PFSK-1 (cell line): ENCODE measurements around the gene PLA2G4A.

Experiments used
- FOXP2 ChIP-seq: optimal IDR thresholded peaks from 2 replicates; pipeline ENCODE3; 2011; ENCODE audit warnings: borderline replicate concordance, control low read depth, inconsistent platforms; ENCODE audit not compliant: insufficient read depth; ENCODE audit errors: extremely low read length, extremely low read depth
- POLR2AphosphoS5 ChIP-seq: IDR thresholded peaks from 2 replicates; pipeline ENCODE4 v1.6.1; 2012; ENCODE audit warnings: low read depth, mild to moderate bottlenecking, control low read depth, low read length, moderate library complexity
- REST ChIP-seq, 2 experiments: IDR thresholded peaks; 2 replicates each; pipeline versions ENCODE4 v1.6.1 to v1.8.0; 2011 to 2012; ENCODE audit warnings: low read depth in 2 of 2, low read length in 2 of 2, control low read depth in 1 of 2, inconsistent platforms in 1 of 2, mild to moderate bottlenecking in 1 of 2, moderate library complexity in 1 of 2; ENCODE audit not compliant: insufficient read depth in 1 of 2
- SIN3A ChIP-seq: IDR thresholded peaks from 2 replicates; pipeline ENCODE4 v1.6.1; 2012; ENCODE audit warnings: mild to moderate bottlenecking, low read length, moderate library complexity, borderline replicate concordance; ENCODE audit not compliant: insufficient read depth
- TAF1 ChIP-seq: IDR thresholded peaks from 2 replicates; pipeline ENCODE4 v1.6.1; 2012; ENCODE audit warnings: low read length, control low read depth, borderline replicate concordance; ENCODE audit not compliant: insufficient read depth

PLA2G4A gene

GRCh38 chr1:186785503-186785902 is 43.2 kb upstream of the PLA2G4A start:
- TF ChIP-seq POLR2AphosphoS5 (no peak), FOXP2 (no peak), SIN3A (no peak), REST (IDR thresholded peaks at IDR 0.05; ENCODE audit: insufficient read depth in 1 of 2, low read depth in 2 of 2, low read length in 2 of 2) (no peak)

GRCh38 chr1:186790101-186790500 is 38.6 kb upstream of the PLA2G4A start:
- no peak for TF ChIP-seq REST (IDR thresholded peaks at IDR 0.05; ENCODE audit: insufficient read depth in 1 of 2, low read depth in 2 of 2, low read length in 2 of 2)
- TF ChIP-seq TAF1 = no peak
- no peak for TF ChIP-seq SIN3A
- TF ChIP-seq FOXP2 = no peak
- no peak for TF ChIP-seq POLR2AphosphoS5

- TF ChIP-seq TAF1 (no peak), POLR2AphosphoS5 (no peak), SIN3A (no peak), FOXP2 (no peak)
These were observed 35.7 kb upstream of the PLA2G4A start for GRCh38 chr1:186792870-186793581.

- TF ChIP-seq FOXP2 (no peak), REST (IDR thresholded peaks at IDR 0.05; ENCODE audit: insufficient read depth in 1 of 2, low read depth in 2 of 2, low read length in 2 of 2) (no peak), POLR2AphosphoS5 (no peak), SIN3A (no peak), TAF1 (no peak)
These were observed 35.2 kb upstream of the PLA2G4A start for GRCh38 chr1:186793582-186793927.

- no peak for TF ChIP-seq POLR2AphosphoS5
- TF ChIP-seq REST (IDR thresholded peaks at IDR 0.05; ENCODE audit: insufficient read depth in 1 of 2, low read depth in 2 of 2, low read length in 2 of 2) = no peak
- TF ChIP-seq FOXP2 = no peak
- no peak for TF ChIP-seq TAF1
- TF ChIP-seq SIN3A = no peak
These were observed 29.6 kb upstream of the PLA2G4A start for GRCh38 chr1:186798960-186799688.
